ENCODE results near the gene DPYD. TPM values are rescaled to one million over a fixed set of nuclear protein-coding genes. Genes with fewer than 3 reads are reported as not detected.

Gene DPYD
- total RNA-seq, 1 donor from 2014 or later: 8.5 TPM

GRCh38 chr1:97849345-97850340 lies 71.2 kb downstream of the DPYD start:
- TF ChIP-seq CTCF (conservative IDR thresholded peaks at IDR 0.05): no peak
- DNase-seq (ENCODE audit: extremely low spot score, unreplicated experiment): no peak
- H3K4me1 Mint-ChIP-seq (ENCODE audit: unreplicated experiment): no peaks in the 10 kb centered on the region
- no peaks in the 10 kb centered on the region for H3K36me3 Mint-ChIP-seq
- no peaks in the 10 kb centered on the region for H3K27me3 Mint-ChIP-seq
- H3K9me3 Mint-ChIP-seq: no peaks in the 10 kb centered on the region
- no peak overlapping the region for H3K4me3 Mint-ChIP-seq
- no peak overlapping the region for H3K27ac Mint-ChIP-seq

GRCh38 chr1:97845805-97846204 lies 75.0 kb downstream of the DPYD start:
- Mint-ChIP-seq H3K36me3 (no peaks in the 10 kb centered on the region), H3K9me3 (no peaks in the 10 kb centered on the region), H3K27me3 (no peaks in the 10 kb centered on the region), H3K27ac (no peak overlapping the region), H3K4me3 (no peak overlapping the region), H3K4me1 (ENCODE audit: unreplicated experiment) (no peaks in the 10 kb centered on the region)
- no peak for TF ChIP-seq CTCF (conservative IDR thresholded peaks at IDR 0.05)
- no peak for DNase-seq (ENCODE audit: extremely low spot score, unreplicated experiment)

DNA sequence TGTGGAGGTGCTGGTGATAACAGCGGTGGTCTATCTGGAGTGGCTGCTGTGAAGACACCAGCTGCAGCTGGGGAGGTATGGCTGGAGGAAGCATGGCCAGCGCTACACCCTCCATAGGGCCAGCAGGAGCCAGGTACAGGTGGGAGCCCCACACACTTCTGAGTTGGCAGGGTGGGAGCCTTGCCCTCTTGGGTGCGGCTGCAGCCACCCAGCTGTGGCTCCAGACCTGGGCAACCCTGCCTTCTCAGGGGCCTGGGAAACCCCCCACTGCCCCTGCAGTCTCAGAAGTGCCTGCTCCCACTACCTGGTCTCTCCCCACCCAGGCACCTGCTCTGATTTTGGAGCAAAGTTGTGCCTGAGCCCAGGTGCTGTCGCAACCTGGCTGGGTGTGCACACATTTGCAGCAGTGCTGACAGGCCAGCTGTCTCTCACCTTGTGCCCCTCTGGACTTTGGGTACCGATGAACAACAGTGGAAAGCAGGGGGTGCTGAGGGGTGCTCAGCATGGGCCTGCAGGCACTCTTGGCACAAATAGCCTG lies 76.2 kb downstream of the DPYD start:
- Mint-ChIP-seq H3K4me1 (ENCODE audit: unreplicated experiment) (no peaks in the 10 kb centered on the region), H3K27me3 (no peaks in the 10 kb centered on the region), H3K4me3 (no peak overlapping the region), H3K27ac (no peak overlapping the region), H3K36me3 (no peaks in the 10 kb centered on the region), H3K9me3 (no peaks in the 10 kb centered on the region)
- TF ChIP-seq CTCF (conservative IDR thresholded peaks at IDR 0.05): no peak
- no peak for DNase-seq (ENCODE audit: extremely low spot score, unreplicated experiment)

GRCh38 chr1:97841338-97841737 lies 79.5 kb downstream of the DPYD start:
- no peak for TF ChIP-seq CTCF (conservative IDR thresholded peaks at IDR 0.05)
- Mint-ChIP-seq H3K9me3 (no peaks in the 10 kb centered on the region), H3K27me3 (no peaks in the 10 kb centered on the region), H3K27ac (no peak overlapping the region), H3K4me1 (ENCODE audit: unreplicated experiment) (no peaks in the 10 kb centered on the region), H3K4me3 (no peak overlapping the region), H3K36me3 (no peaks in the 10 kb centered on the region)
- no peak for DNase-seq (ENCODE audit: extremely low spot score, unreplicated experiment)

GRCh38 chr1:97837161-97837560 lies 83.7 kb downstream of the DPYD start:
- DNase-seq (ENCODE audit: extremely low spot score, unreplicated experiment): no peak
- Mint-ChIP-seq H3K4me1 (ENCODE audit: unreplicated experiment) (no peaks in the 10 kb centered on the region), H3K4me3 (no peak overlapping the region), H3K27me3 (no peaks in the 10 kb centered on the region), H3K36me3 (no peaks in the 10 kb centered on the region), H3K27ac (no peak overlapping the region), H3K9me3 (no peaks in the 10 kb centered on the region)
- no peak for TF ChIP-seq CTCF (conservative IDR thresholded peaks at IDR 0.05)
